MM.1S (cell line): ENCODE measurements around the gene C19orf67.

Source experiments
- DNase-seq: peaks from one replicate; pipeline ENCODE4 v3.0.0-alpha.2; 2015
- H2AFZ ChIP-seq: fragments of 300-600 bp; sonication (generic); 2 replicates; pipeline ENCODE4 v1.6.0; 2016; ENCODE audit warnings: antibody characterized with exemption, low read length
- H3F3A ChIP-seq: fragments of 300-600 bp; sonication (generic); 2 replicates; pipeline ENCODE4 v1.6.1; 2016; ENCODE audit warnings: mild to moderate bottlenecking, antibody characterized with exemption, low read length, moderate library complexity, mixed read lengths; ENCODE audit not compliant: insufficient read depth
- H3K27ac ChIP-seq: fragments of 300-600 bp; sonication (generic); 2 replicates; pipeline ENCODE4 v1.5.1; 2016; ENCODE audit warnings: mild to moderate bottlenecking, low read length
- H3K27me3 ChIP-seq: fragments of 300-600 bp; sonication (generic); replicated peaks from 2 replicates; pipeline ENCODE4 v1.6.0; 2016; ENCODE audit warnings: low read length; ENCODE audit not compliant: insufficient read depth
- H3K36me3 ChIP-seq: fragments of 300-600 bp; sonication (generic); replicated peaks from 2 replicates; pipeline ENCODE4 v1.6.1; 2016; ENCODE audit warnings: mild to moderate bottlenecking, low read length, mixed read lengths; ENCODE audit not compliant: insufficient read depth
- H3K4me1 ChIP-seq: fragments of 300-600 bp; sonication (generic); 2 replicates; pipeline ENCODE4 v1.6.1; 2016; ENCODE audit warnings: low read length, mixed read lengths
- H3K4me2 ChIP-seq: fragments of 300-600 bp; sonication (generic); 2 replicates; pipeline ENCODE4 v1.6.0; 2016; ENCODE audit warnings: low read depth, low read length
- H3K4me3 ChIP-seq: fragments of 300-600 bp; sonication (generic); 2 replicates; pipeline ENCODE4 v1.5.1; 2016; ENCODE audit warnings: low read length, mixed read lengths
- H3K79me2 ChIP-seq: fragments of 300-600 bp; sonication (generic); 2 replicates; pipeline ENCODE4 v1.6.1; 2016; ENCODE audit warnings: mixed run types, low read length, mixed read lengths
- H3K9ac ChIP-seq: fragments of 300-600 bp; sonication (generic); 2 replicates; pipeline ENCODE4 v1.6.1; 2016; ENCODE audit warnings: low read length, mixed read lengths
- H3K9me2 ChIP-seq: fragments of 300-600 bp; sonication (generic); replicated peaks from 2 replicates; pipeline ENCODE4 v1.6.1; 2016; ENCODE audit warnings: mild to moderate bottlenecking, low read length, mixed read lengths; ENCODE audit not compliant: insufficient read depth
- H3K9me3 ChIP-seq: fragments of 300-600 bp; sonication (generic); replicated peaks from 2 replicates; pipeline ENCODE4 v1.6.1; 2016; ENCODE audit warnings: mild to moderate bottlenecking, low read length, mixed read lengths; ENCODE audit not compliant: insufficient read depth
- H4K20me1 ChIP-seq: fragments of 300-600 bp; sonication (generic); 2 replicates; pipeline ENCODE4 v1.6.1; 2016; ENCODE audit warnings: mild to moderate bottlenecking, low read length, moderate library complexity, mixed read lengths; ENCODE audit not compliant: insufficient read depth
- EZH2 ChIP-seq: fragments of 300-600 bp; sonication (generic); optimal IDR thresholded peaks from 2 replicates; pipeline ENCODE3; 2017; ENCODE audit warnings: low read depth, mild to moderate bottlenecking, antibody characterized with exemption, low read length, mixed read lengths
- EZH2phosphoT487 ChIP-seq: fragments of 300-600 bp; sonication (generic); IDR thresholded peaks from 2 replicates; pipeline ENCODE4 v1.6.1; 2018; ENCODE audit warnings: antibody characterized with exemption, low read length
- TF ChIP-seq, protein P1 (sequence below): fragments of 300-600 bp; sonication (generic); IDR thresholded peaks from 2 replicates; pipeline ENCODE4 v1.5.1; 2016; ENCODE audit warnings: antibody characterized with exemption, low read length, mixed read lengths

Gene C19orf67

GRCh38 chr19:14094854-14095253, 9.3 kb upstream of the C19orf67 start:
- Histone ChIP-seq H3K36me3 (no peaks in the 10 kb centered on the region), H3K9ac (no peak overlapping the region), H3K4me2 (no peak overlapping the region), H2AFZ (no peak overlapping the region), H3K4me1 (peaks cover 3% of the 10 kb centered on the region; the same call in 1 of the 2 replicates), H3K27me3 (no peaks in the 10 kb centered on the region), H4K20me1 (no peaks in the 10 kb centered on the region), H3F3A (no peaks in the 10 kb centered on the region; the same call in 1 of the 2 replicates), H3K9me3 (no peaks in the 10 kb centered on the region), H3K9me2 (no peaks in the 10 kb centered on the region), H3K27ac (no peak overlapping the region), H3K79me2 (no peaks in the 10 kb centered on the region), H3K4me3 (no peak overlapping the region)
- DNase-seq, result no peak
- TF ChIP-seq EZH2phosphoT487 (no peak), EZH2 (no peak)
- TF ChIP-seq, protein P1, sequence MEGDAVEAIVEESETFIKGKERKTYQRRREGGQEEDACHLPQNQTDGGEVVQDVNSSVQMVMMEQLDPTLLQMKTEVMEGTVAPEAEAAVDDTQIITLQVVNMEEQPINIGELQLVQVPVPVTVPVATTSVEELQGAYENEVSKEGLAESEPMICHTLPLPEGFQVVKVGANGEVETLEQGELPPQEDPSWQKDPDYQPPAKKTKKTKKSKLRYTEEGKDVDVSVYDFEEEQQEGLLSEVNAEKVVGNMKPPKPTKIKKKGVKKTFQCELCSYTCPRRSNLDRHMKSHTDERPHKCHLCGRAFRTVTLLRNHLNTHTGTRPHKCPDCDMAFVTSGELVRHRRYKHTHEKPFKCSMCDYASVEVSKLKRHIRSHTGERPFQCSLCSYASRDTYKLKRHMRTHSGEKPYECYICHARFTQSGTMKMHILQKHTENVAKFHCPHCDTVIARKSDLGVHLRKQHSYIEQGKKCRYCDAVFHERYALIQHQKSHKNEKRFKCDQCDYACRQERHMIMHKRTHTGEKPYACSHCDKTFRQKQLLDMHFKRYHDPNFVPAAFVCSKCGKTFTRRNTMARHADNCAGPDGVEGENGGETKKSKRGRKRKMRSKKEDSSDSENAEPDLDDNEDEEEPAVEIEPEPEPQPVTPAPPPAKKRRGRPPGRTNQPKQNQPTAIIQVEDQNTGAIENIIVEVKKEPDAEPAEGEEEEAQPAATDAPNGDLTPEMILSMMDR, result no peak

DNA sequence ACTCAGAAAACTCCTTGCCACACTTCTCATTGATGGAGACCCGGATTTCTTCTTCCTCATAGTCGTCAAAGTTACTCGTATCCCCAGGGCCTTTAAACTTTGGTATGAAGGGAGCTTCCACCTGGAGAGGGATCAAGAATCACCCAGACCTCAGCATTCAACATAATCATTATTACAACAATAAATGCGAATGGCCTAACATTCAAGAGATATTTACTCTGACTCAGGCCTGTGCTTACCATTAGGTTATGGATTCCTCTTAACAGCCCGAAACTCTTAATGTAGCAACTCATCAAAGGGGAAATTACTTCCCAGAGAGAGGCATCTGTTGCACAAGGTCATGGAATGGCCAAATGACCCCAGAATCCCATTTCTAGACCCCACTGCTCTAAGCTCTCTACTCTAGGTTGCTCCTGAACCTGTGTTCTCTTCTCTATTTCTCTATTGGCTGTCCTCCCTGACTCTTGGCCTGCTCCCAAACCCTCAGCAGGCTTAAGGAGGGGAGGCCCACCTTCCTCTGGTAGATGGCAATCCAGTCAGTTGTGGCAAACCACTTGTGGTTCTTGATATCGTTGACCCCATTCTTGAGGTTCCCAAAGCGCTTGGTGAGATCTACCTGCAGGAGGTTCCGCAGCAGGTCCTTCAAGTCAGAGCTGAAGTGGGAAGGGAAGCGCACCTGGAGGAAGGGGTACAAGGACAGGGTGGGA, 7.7 kb upstream of the C19orf67 start:
- Histone ChIP-seq H3K9ac (no peak overlapping the region), H3K9me3 (no peaks in the 10 kb centered on the region), H3K36me3 (no peaks in the 10 kb centered on the region), H4K20me1 (no peaks in the 10 kb centered on the region), H3K27ac (no peak overlapping the region), H3K79me2 (no peaks in the 10 kb centered on the region), H3K4me2 (no peak overlapping the region), H3F3A (no peaks in the 10 kb centered on the region; the same call in 1 of the 2 replicates), H2AFZ (no peak overlapping the region), H3K27me3 (no peaks in the 10 kb centered on the region), H3K4me3 (no peak overlapping the region), H3K9me2 (no peaks in the 10 kb centered on the region), H3K4me1 (peaks cover 3% of the 10 kb centered on the region; the same call in 1 of the 2 replicates)
- TF ChIP-seq EZH2 (no peak), EZH2phosphoT487 (no peak)
- TF ChIP-seq, protein P1, result no peak
- DNase-seq, result no peak

DNA sequence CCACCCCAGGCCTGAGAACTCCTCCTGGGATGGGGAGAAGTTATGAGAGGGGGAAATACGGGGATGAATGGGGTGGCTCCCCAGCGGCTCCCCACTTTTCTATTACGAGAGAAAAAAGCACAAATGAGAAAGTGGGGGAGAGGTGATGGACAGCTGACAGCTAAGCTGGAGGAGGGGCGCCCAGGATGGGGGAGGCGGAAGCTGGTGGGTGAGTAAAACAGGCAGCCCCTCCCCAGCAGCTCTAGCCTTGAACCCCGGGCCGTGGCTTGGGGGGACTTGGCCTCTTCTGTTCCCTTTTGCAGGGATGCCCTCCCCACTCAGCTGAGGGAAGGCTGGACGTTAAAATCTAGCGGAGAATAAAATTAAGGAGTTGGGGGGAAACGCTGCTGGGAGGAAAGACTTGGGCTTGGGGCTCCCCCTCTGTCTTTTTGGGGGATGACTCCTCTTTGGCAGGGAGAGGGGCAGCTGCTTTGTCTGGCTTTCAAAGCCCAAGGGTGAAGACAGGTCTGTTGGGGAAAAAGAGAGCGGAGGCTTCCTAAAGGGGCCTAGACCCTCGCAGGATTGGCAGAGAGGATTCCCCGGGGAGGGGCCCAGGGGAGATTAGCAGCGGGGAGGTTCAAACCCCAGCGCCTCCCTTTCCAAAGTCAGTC, 6.4 kb upstream of the C19orf67 start:
- Histone ChIP-seq H3K27ac (no peak overlapping the region), H3K9me3 (no peaks in the 10 kb centered on the region), H3K36me3 (no peaks in the 10 kb centered on the region), H3K9ac (peak overlapping the region; percentile 78; the same call in 1 of the 2 replicates), H3K4me2 (peak overlapping the region; percentile 100), H3K27me3 (no peaks in the 10 kb centered on the region), H3K4me1 (peaks cover 3% of the 10 kb centered on the region; the same call in 1 of the 2 replicates), H3F3A (no peaks in the 10 kb centered on the region; the same call in 1 of the 2 replicates), H2AFZ (no peak overlapping the region), H4K20me1 (no peaks in the 10 kb centered on the region), H3K79me2 (no peaks in the 10 kb centered on the region), H3K4me3 (peak overlapping the region; percentile 95), H3K9me2 (no peaks in the 10 kb centered on the region)
- DNase-seq, result no peak
- no peak for TF ChIP-seq EZH2
- TF ChIP-seq, protein P1, result no peak
- TF ChIP-seq EZH2phosphoT487, result no peak
